NCI-H69 (cell line): ENCODE data around the gene ITPR1.

ENCODE experiments used
- DNase-seq: peaks from one replicate; lab custom pipeline; 2025; lab: John Stamatoyannopoulos, UW

ITPR1 gene

GRCh38 chr3:4720316-4721075, 227.3 kb downstream of the ITPR1 start:
- peak; percentile 82 for DNase-seq

- DNase-seq, result peak; percentile 11
These were observed 228.4 kb downstream of the ITPR1 start for GRCh38 chr3:4721511-4721911.

- DNase-seq, result peak; percentile 82
These were observed 229.0 kb downstream of the ITPR1 start for GRCh38 chr3:4722103-4722502.

- DNase-seq, result no peak
These were observed 231.0 kb downstream of the ITPR1 start for GRCh38 chr3:4724051-4724629.

- DNase-seq, result no peak
These were observed 233.4 kb downstream of the ITPR1 start for GRCh38 chr3:4726549-4726948.

GRCh38 chr3:4729061-4729973, 236.2 kb downstream of the ITPR1 start:
- peak; percentile 19 for DNase-seq

GRCh38 chr3:4730719-4731118, 237.6 kb downstream of the ITPR1 start:
- DNase-seq, result no peak

GRCh38 chr3:4731543-4732111, 238.5 kb downstream of the ITPR1 start:
- no peak for DNase-seq

GRCh38 chr3:4732925-4733324, 239.8 kb downstream of the ITPR1 start:
- peak; percentile 93 for DNase-seq

GRCh38 chr3:4734454-4734853, 241.3 kb downstream of the ITPR1 start:
- DNase-seq, result peak; percentile 94

- peak; percentile 96 for DNase-seq
These were observed 242.1 kb downstream of the ITPR1 start for GRCh38 chr3:4735243-4735642.

- peak; percentile 81 for DNase-seq
These were observed 243.2 kb downstream of the ITPR1 start for GRCh38 chr3:4736284-4736861.

GRCh38 chr3:4738737-4739274, 245.7 kb downstream of the ITPR1 start:
- no peak for DNase-seq

GRCh38 chr3:4739289-4740236, 246.4 kb downstream of the ITPR1 start:
- no peak for DNase-seq

- DNase-seq, result peak; percentile 9
These were observed 247.4 kb downstream of the ITPR1 start for GRCh38 chr3:4740397-4741105.

- no peak for DNase-seq
These were observed 247.9 kb downstream of the ITPR1 start for GRCh38 chr3:4741106-4741403.

- peak; percentile 6 for DNase-seq
These were observed 248.5 kb downstream of the ITPR1 start for GRCh38 chr3:4741404-4742307.

GRCh38 chr3:4742359-4742758, 249.2 kb downstream of the ITPR1 start:
- DNase-seq, result no peak

GRCh38 chr3:4743371-4743770, 250.2 kb downstream of the ITPR1 start:
- DNase-seq, result no peak
